ENCODE data around the gene SLC7A1. TPM values are rescaled to one million over a fixed set of nuclear protein-coding genes. Genes with fewer than 3 reads are reported as not detected.

The SLC7A1 gene
- total and polyA plus RNA-seq, 2 of the 13 experiments (the other 11 are each of a cell fraction or from before 2014, with no cell fraction given): 14.5 to 15.3 TPM

DNA sequence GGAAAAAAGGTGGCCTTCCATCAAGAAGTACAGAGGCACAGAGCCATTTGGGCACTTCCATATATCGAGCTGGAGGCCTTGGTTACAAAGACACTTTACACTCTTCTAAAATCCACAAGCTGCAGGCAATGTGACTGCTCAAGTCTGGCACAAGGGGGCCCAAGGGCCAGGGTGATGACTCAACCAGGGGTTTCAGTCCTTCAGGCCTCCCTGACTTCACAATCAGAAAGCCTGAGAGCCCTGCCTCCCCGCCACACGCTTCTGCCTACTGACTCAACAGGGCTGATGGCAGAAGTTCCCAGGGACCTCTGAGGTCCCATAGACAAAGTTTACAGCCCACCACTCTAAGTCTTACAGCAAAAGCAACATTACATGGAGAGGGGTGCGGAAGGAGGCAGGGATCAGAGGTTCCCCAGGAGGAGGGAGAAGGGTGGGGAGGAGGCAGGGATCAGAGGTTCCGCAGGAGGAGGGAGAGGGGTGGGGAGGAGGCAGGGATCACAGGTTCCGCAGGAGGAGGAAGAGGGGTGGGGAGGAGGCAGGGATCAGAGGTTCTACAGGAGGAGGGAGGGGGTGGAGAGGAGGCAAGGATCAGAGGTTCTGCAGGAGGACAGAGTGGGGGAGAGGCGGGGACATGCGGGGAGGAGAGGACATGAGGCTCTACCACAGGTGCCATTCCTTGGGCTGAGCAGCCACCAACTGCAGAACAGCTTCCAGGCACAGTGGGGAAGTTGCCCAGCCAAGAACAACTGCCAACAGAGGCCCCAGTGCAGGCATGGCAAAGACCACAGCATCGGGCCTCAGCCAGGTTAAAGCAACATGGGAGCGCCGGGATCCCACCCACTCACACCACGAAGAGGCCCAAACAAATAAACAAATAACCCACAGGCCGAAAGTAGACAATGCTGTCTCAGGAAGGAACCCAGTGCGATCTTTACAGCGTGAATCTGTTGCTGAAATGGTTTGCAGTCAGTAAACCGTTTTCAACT is 52.0 kb downstream of the SLC7A1 start:
- H3K27ac ChIP-seq (ENCODE audit: extremely low read length, insufficient read depth, low read length): no peak overlapping the region
- intact Hi-C loops (cut with micrococcal nuclease; ENCODE audit: unreplicated experiment): no loop called here
- H4K20me1 ChIP-seq (ENCODE audit: insufficient read depth, low read length): peaks cover 34% of the 10 kb centered on the region
- ChIA-PET CTCF (ENCODE audit: low intra/inter-chr PET ratio, low total read pairs) (no interaction called here), POLR2A (no interaction called here)
- H2AFZ ChIP-seq (ENCODE audit: low read length): no peak overlapping the region
- FAIRE-seq: no peak
- peak; percentile 75 for ATAC-seq
- H3K27me3 ChIP-seq (ENCODE audit: control insufficient read depth in 1 of 2, insufficient read depth in 2 of 2, low read length in 2 of 2): no peaks in the 10 kb centered on the region
- H3K4me1 ChIP-seq (ENCODE audit: insufficient read depth, low read length): peaks cover 17% of the 10 kb centered on the region
- H3K4me2 ChIP-seq (ENCODE audit: low read depth, low read length): no peak overlapping the region
- H3K9ac ChIP-seq (ENCODE audit: insufficient read depth, low read depth, low read length): no peak overlapping the region
- peaks cover 8 to 47% of the 10 kb centered on the region in 2 experiments; a peak in 4 of 5 replicates for H3K36me3 ChIP-seq (replicated peaks in 1 of 2; ENCODE audit: control insufficient read depth in 1 of 2, insufficient read depth in 2 of 2, low read length in 2 of 2)
- 92% methylated on average over 15 of the region's 16 CpGs for WGBS (ENCODE audit: low lambda C conversion rate)
- no TSS peak for BruUV-seq (replicated peaks)
- TF ChIP-seq, protein P1, sequence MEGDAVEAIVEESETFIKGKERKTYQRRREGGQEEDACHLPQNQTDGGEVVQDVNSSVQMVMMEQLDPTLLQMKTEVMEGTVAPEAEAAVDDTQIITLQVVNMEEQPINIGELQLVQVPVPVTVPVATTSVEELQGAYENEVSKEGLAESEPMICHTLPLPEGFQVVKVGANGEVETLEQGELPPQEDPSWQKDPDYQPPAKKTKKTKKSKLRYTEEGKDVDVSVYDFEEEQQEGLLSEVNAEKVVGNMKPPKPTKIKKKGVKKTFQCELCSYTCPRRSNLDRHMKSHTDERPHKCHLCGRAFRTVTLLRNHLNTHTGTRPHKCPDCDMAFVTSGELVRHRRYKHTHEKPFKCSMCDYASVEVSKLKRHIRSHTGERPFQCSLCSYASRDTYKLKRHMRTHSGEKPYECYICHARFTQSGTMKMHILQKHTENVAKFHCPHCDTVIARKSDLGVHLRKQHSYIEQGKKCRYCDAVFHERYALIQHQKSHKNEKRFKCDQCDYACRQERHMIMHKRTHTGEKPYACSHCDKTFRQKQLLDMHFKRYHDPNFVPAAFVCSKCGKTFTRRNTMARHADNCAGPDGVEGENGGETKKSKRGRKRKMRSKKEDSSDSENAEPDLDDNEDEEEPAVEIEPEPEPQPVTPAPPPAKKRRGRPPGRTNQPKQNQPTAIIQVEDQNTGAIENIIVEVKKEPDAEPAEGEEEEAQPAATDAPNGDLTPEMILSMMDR (CRISPR knock-in tag; IDR thresholded peaks at IDR 0.05): 0 out of 2 replicates have a peak, but pooled peaks have one; percentile 20
- no peak for TF ChIP-seq ZNF446 (CRISPR knock-in tag; IDR thresholded peaks at IDR 0.05)
- no peak for TF ChIP-seq TSC22D2 (CRISPR knock-in tag; IDR thresholded peaks at IDR 0.05; ENCODE audit: borderline replicate concordance)
- TF ChIP-seq, protein P2, sequence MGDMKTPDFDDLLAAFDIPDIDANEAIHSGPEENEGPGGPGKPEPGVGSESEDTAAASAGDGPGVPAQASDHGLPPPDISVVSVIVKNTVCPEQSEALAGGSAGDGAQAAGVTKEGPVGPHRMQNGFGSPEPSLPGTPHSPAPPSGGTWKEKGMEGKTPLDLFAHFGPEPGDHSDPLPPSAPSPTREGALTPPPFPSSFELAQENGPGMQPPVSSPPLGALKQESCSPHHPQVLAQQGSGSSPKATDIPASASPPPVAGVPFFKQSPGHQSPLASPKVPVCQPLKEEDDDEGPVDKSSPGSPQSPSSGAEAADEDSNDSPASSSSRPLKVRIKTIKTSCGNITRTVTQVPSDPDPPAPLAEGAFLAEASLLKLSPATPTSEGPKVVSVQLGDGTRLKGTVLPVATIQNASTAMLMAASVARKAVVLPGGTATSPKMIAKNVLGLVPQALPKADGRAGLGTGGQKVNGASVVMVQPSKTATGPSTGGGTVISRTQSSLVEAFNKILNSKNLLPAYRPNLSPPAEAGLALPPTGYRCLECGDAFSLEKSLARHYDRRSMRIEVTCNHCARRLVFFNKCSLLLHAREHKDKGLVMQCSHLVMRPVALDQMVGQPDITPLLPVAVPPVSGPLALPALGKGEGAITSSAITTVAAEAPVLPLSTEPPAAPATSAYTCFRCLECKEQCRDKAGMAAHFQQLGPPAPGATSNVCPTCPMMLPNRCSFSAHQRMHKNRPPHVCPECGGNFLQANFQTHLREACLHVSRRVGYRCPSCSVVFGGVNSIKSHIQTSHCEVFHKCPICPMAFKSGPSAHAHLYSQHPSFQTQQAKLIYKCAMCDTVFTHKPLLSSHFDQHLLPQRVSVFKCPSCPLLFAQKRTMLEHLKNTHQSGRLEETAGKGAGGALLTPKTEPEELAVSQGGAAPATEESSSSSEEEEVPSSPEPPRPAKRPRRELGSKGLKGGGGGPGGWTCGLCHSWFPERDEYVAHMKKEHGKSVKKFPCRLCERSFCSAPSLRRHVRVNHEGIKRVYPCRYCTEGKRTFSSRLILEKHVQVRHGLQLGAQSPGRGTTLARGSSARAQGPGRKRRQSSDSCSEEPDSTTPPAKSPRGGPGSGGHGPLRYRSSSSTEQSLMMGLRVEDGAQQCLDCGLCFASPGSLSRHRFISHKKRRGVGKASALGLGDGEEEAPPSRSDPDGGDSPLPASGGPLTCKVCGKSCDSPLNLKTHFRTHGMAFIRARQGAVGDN (CRISPR knock-in tag; IDR thresholded peaks at IDR 0.05): peak; percentile 14; the same call in 1 of the 2 replicates
- TF ChIP-seq SUZ12 (IDR thresholded peaks at IDR 0.05; ENCODE audit: low read depth, low read length): no peak
- TF ChIP-seq FOSL2 (CRISPR knock-in tag; IDR thresholded peaks at IDR 0.05): peak; percentile 48; the same call in 1 of the 2 replicates
- peak; percentile 80 for TF ChIP-seq ZNF263 (CRISPR knock-in tag; IDR thresholded peaks at IDR 0.05)
- DNase-seq (ENCODE audit: low spot score): peak; percentile 12
- in situ Hi-C loops (cut with HindIII; ENCODE audit: extremely low pct_ligation_motif_present, low pct_unique_long_range_greater_than_20kb): no loop called here
- H3K79me2 ChIP-seq (ENCODE audit: insufficient read depth, low read length): peaks cover 37% of the 10 kb centered on the region
- H3K4me3 ChIP-seq (replicated peaks in 1 of 3; ENCODE audit: insufficient read depth in 1 of 3, low read depth in 2 of 3, low read length in 3 of 3): no peak overlapping the region
- H3K9me3 ChIP-seq (ENCODE audit: low read length): no peaks in the 10 kb centered on the region
